Smooth muscle cell (in vitro differentiated cells): ENCODE measurements around the gene GNPDA1. TPM values are rescaled to one million over a fixed set of nuclear protein-coding genes. Genes with fewer than 3 reads are reported as not detected.

Source experiments
- DNase-seq: peaks from one replicate; lab custom pipeline; 2025; ENCODE audit not compliant: unreplicated experiment; lab: John Stamatoyannopoulos, UW
- H2AFZ ChIP-seq: fragments of 200-600 bp; sonication (generic); 2 replicates; pipeline ENCODE4 v1.6.0; 2016; ENCODE audit warnings: antibody characterized with exemption, low read depth, mild to moderate bottlenecking
- H3F3A ChIP-seq: fragments of 200-600 bp; sonication (generic); 2 replicates; pipeline ENCODE4 v1.6.0; 2017; ENCODE audit warnings: antibody characterized with exemption, low read depth
- H3K27ac ChIP-seq: fragments of 200-600 bp; sonication (generic); 2 replicates; pipeline ENCODE4 v1.5.1; 2016; ENCODE audit warnings: low read depth, mild to moderate bottlenecking
- H3K27me3 ChIP-seq: fragments of 200-600 bp; sonication (generic); 2 replicates; pipeline ENCODE4 v1.6.1; 2016; ENCODE audit warnings: low read depth, mild to moderate bottlenecking
- H3K36me3 ChIP-seq: fragments of 200-600 bp; sonication (generic); 2 replicates; pipeline ENCODE4 v1.5.1; 2016; ENCODE audit warnings: low read depth
- H3K4me1 ChIP-seq: fragments of 200-600 bp; sonication (generic); 2 replicates; pipeline ENCODE4 v1.5.1; 2016; ENCODE audit warnings: low read depth
- H3K4me2 ChIP-seq: fragments of 200-600 bp; sonication (generic); 2 replicates; pipeline ENCODE4 v1.6.0; 2016; ENCODE audit warnings: mild to moderate bottlenecking
- H3K4me3 ChIP-seq: fragments of 200-600 bp; sonication (generic); 2 replicates; pipeline ENCODE4 v1.5.1; 2016; ENCODE audit warnings: mild to moderate bottlenecking
- H3K79me2 ChIP-seq: fragments of 200-600 bp; sonication (generic); 2 replicates; pipeline ENCODE4 v1.6.0; 2016; ENCODE audit warnings: low read depth, mild to moderate bottlenecking
- H3K9ac ChIP-seq: fragments of 200-600 bp; sonication (generic); 2 replicates; pipeline ENCODE4 v1.6.0; 2016; ENCODE audit warnings: low read depth
- H3K9me3 ChIP-seq: fragments of 200-600 bp; sonication (generic); replicated peaks from 2 replicates; pipeline ENCODE4 v1.5.1; 2016; ENCODE audit warnings: low read depth
- H4K20me1 ChIP-seq: fragments of 200-600 bp; sonication (generic); 2 replicates; pipeline ENCODE4 v1.6.0; 2016; ENCODE audit warnings: low read depth
- CTCF ChIP-seq: fragments of 200-600 bp; sonication (generic); IDR thresholded peaks from 2 replicates; pipeline ENCODE4 v1.5.1; 2017; ENCODE audit warnings: borderline replicate concordance, mild to moderate bottlenecking, antibody characterized with exemption; ENCODE audit not compliant: insufficient read depth, poor library complexity, severe bottlenecking
- WGBS: methylation state at CpG from one replicate; pipeline ENCODE4 v1.1.7; 2016; ENCODE audit warnings: low lambda C conversion rate; 5-methylcytosine and 5-hydroxymethylcytosine counted together
- polyA plus RNA-seq: library from polyadenylated mRNA; unstranded; fragments of >200 nt; fragmentation: Nextera tagmentation; extraction: Ambion mirVana; gene quantifications from 2 replicates; pipeline ENCODE4 v1.2.1, GENCODE V29; 2016
- total RNA-seq: library from RNA; depleted of rRNA; stranded (reverse); fragments of >200 nt; gene quantifications from 2 replicates; pipeline ENCODE4 v1.2.3, GENCODE V29; 2014

GNPDA1 gene
- total and polyA plus RNA-seq, 2 experiments from 2014 or later: 29.6 to 30.3 TPM

- 31% methylated on average over 14 of the region's 14 CpGs for WGBS
Observed at GRCh38 chr5:141960449-141961323, 52.1 kb downstream of the GNPDA1 start.

GRCh38 chr5:141960018-141960417 is 52.8 kb downstream of the GNPDA1 start:
- no peak overlapping the region for H3K27ac ChIP-seq
- no peak for DNase-seq
- no peak overlapping the region for H3K4me2 ChIP-seq
- WGBS: 65% methylated on average over 10 of the region's 10 CpGs
- H3K36me3 ChIP-seq: no peaks in the 10 kb centered on the region
- H3K4me3 ChIP-seq: no peak overlapping the region
- H3F3A ChIP-seq: no peaks in the 10 kb centered on the region
- no peaks in the 10 kb centered on the region for H3K4me1 ChIP-seq
- peak; percentile 36 for TF ChIP-seq CTCF
- H3K9me3 ChIP-seq: no peaks in the 10 kb centered on the region
- no peaks in the 10 kb centered on the region for H3K79me2 ChIP-seq
- no peaks in the 10 kb centered on the region for H3K27me3 ChIP-seq
- H2AFZ ChIP-seq: no peak overlapping the region
- H3K9ac ChIP-seq: no peak overlapping the region
- no peaks in the 10 kb centered on the region for H4K20me1 ChIP-seq

More at GRCh38 chr5:141960449-141961323, 52.1 kb downstream of the GNPDA1 start:
- H3K9me3 ChIP-seq: no peaks in the 10 kb centered on the region
- H3K79me2 ChIP-seq: no peaks in the 10 kb centered on the region
- peak; percentile 58 for DNase-seq
- no peaks in the 10 kb centered on the region for H3F3A ChIP-seq
- H2AFZ ChIP-seq: peak overlapping the region; percentile 44
- H3K36me3 ChIP-seq: no peaks in the 10 kb centered on the region
- H3K4me1 ChIP-seq: no peaks in the 10 kb centered on the region
- no peak overlapping the region for H3K27ac ChIP-seq
- no peak overlapping the region for H3K9ac ChIP-seq
- H3K27me3 ChIP-seq: no peaks in the 10 kb centered on the region
- H3K4me2 ChIP-seq: peak overlapping the region; percentile 71
- no peak overlapping the region for H3K4me3 ChIP-seq
- peak; percentile 82 for TF ChIP-seq CTCF
- H4K20me1 ChIP-seq: no peaks in the 10 kb centered on the region

- Histone ChIP-seq H3K4me1 (no peaks in the 10 kb centered on the region), H3K9me3 (no peaks in the 10 kb centered on the region), H3K36me3 (no peaks in the 10 kb centered on the region), H3F3A (no peaks in the 10 kb centered on the region), H3K79me2 (no peaks in the 10 kb centered on the region), H3K27ac (no peak overlapping the region), H3K27me3 (no peaks in the 10 kb centered on the region), H3K4me3 (no peak overlapping the region), H2AFZ (no peak overlapping the region), H3K4me2 (no peak overlapping the region), H3K9ac (no peak overlapping the region), H4K20me1 (no peaks in the 10 kb centered on the region)
- no peak for DNase-seq
- WGBS: 81% methylated on average over 8 of the region's 8 CpGs
- no peak for TF ChIP-seq CTCF
Observed at GRCh38 chr5:141958546-141959172, 54.2 kb downstream of the GNPDA1 start.
